ENCODE data around the gene PRKG1. TPM values are rescaled to one million over a fixed set of nuclear protein-coding genes. Genes with fewer than 3 reads are reported as not detected.

PRKG1 gene
- total and polyA plus RNA-seq, 2 of the 8 experiments (the other 6 are each of a cell fraction or from before 2014, with no cell fraction given) = 4.2 to 15.2 TPM

GRCh38 chr10:51117053-51117660, 42.9 kb downstream of the PRKG1 start:
- no peak overlapping the region for H3K23ac ChIP-seq (ENCODE audit: insufficient read length)
- no peaks in the 10 kb centered on the region for H4K20me1 ChIP-seq (replicated peaks in 1 of 2; ENCODE audit: control insufficient read depth in 1 of 2, insufficient read depth in 2 of 2, low read length in 2 of 2)
- H4K5ac ChIP-seq (ENCODE audit: insufficient read length, low read depth, low read length) = no peak overlapping the region
- no peak overlapping the region for H3K56ac ChIP-seq (replicated peaks; ENCODE audit: insufficient read length, low read depth, low read length)
- ChIA-PET CTCF (ENCODE audit: partially characterized antibody) (interaction anchor here (1.4 kb wide), 1 partner anchor 22 kb away, joined by 4 read pairs; no protein-coding TSS in a partner anchor), POLR2A (ENCODE audit: partially characterized antibody) (no interaction called here)
- H4K8ac ChIP-seq (ENCODE audit: extremely low read depth, insufficient read depth, low read length) = no peak overlapping the region
- no peak overlapping the region for H2BK120ac ChIP-seq (replicated peaks; ENCODE audit: low read depth, low read length)
- H3K4ac ChIP-seq (replicated peaks; ENCODE audit: insufficient read length, low read depth, low read length) = no peak overlapping the region
- H2BK12ac ChIP-seq (ENCODE audit: low read depth, low read length) = no peak overlapping the region
- no peak overlapping the region for H3K18ac ChIP-seq (ENCODE audit: extremely low read depth, low read length)
- no peak overlapping the region for H2AFZ ChIP-seq (ENCODE audit: low read length)
- no peak overlapping the region for H3K4me2 ChIP-seq (ENCODE audit: insufficient read depth in 1 of 2, low read depth in 2 of 2, low read length in 2 of 2)
- TF ChIP-seq HDAC6 (IDR thresholded peaks at IDR 0.05; ENCODE audit: low read depth, low read length) (no peak), MAX (IDR thresholded peaks at IDR 0.05) (no peak), TBP (IDR thresholded peaks at IDR 0.05; ENCODE audit: low read depth, low read length) (no peak), ATF3 (IDR thresholded peaks at IDR 0.05; ENCODE audit: insufficient read depth, low read depth, low read length) (no peak), MAFK (IDR thresholded peaks at IDR 0.05; ENCODE audit: low read depth, low read length) (no peak), POU5F1 (IDR thresholded peaks at IDR 0.05; ENCODE audit: low read depth, low read length) (no peak), GABPA (IDR thresholded peaks at IDR 0.05; ENCODE audit: borderline replicate concordance, insufficient read depth, low read length) (no peak), SAP30 (IDR thresholded peaks at IDR 0.05; ENCODE audit: insufficient read depth, insufficient replicate concordance, low read length) (no peak)
- H3K27ac ChIP-seq (ENCODE audit: low read depth, low read length) = no peak overlapping the region
- H3K23me2 ChIP-seq (ENCODE audit: low read depth, low read length) = no peaks in the 10 kb centered on the region
- H3K9me3 ChIP-seq (ENCODE audit: insufficient read depth in 2 of 2, low read depth in 1 of 2, low read length in 1 of 2) = no peaks in the 10 kb centered on the region
- H2AK5ac ChIP-seq (ENCODE audit: low read depth, low read length) = no peak overlapping the region
- no peak overlapping the region for H3K14ac ChIP-seq (ENCODE audit: insufficient read length)
- H3K9ac ChIP-seq (replicated peaks in 1 of 4; ENCODE audit: extremely low read depth in 1 of 4, low read depth in 3 of 4, low read length in 3 of 4) = no peak overlapping the region
- no peak overlapping the region for H4K91ac ChIP-seq (replicated peaks; ENCODE audit: insufficient read length, low read length)
- no peaks in the 10 kb centered on the region; a peak in 1 of 8 replicates for H3K36me3 ChIP-seq (ENCODE audit: control insufficient read depth in 2 of 4, insufficient read depth in 4 of 4, low read length in 3 of 4)
- no peak overlapping the region for H2BK20ac ChIP-seq (ENCODE audit: low read length)
- no peak overlapping the region for H2BK15ac ChIP-seq (ENCODE audit: low read length)
- DNase-seq (ENCODE audit: low read depth in 1 of 2, low spot score in 2 of 2) (no peak), FAIRE-seq (no peak)
- no peaks in the 10 kb centered on the region for H3K4me1 ChIP-seq (replicated peaks in 1 of 4; ENCODE audit: control insufficient read depth in 3 of 4, insufficient read depth in 4 of 4, low read length in 3 of 4)
- H3K4me3 ChIP-seq (ENCODE audit: extremely low read depth in 1 of 4, insufficient read depth in 2 of 4, low read depth in 3 of 4, low read length in 4 of 4) = no peak overlapping the region
- no peaks in the 10 kb centered on the region for H3K79me1 ChIP-seq (ENCODE audit: low read depth, low read length)
- WGBS, 2 experiments (ENCODE audit: extremely low coverage in 1 of 2, insufficient coverage in 1 of 2, insufficient read length in 1 of 2, insufficient replicate concordance in 2 of 2, low coverage in 1 of 2, low lambda C conversion rate in 2 of 2, missing lambda C conversion rate in 1 of 2) = 87% methylated on average over 3 of the region's 3 CpGs; no CpG with 5 or more reads in 1 of the 2 experiments
- H3K79me2 ChIP-seq (ENCODE audit: control insufficient read depth in 1 of 2, insufficient read depth in 2 of 2, low read length in 2 of 2) = no peaks in the 10 kb centered on the region
- no peak overlapping the region for H2BK5ac ChIP-seq (ENCODE audit: low read depth, low read length)
- H3K27me3 ChIP-seq (replicated peaks in 1 of 4; ENCODE audit: control insufficient read depth in 3 of 4, extremely low read depth in 1 of 4, insufficient read depth in 3 of 4, low read length in 3 of 4) = no peaks in the 10 kb centered on the region

All from H1 (cell line).